Effector memory CD8-positive, alpha-beta T cell (primary cell): ENCODE results near the gene BRD7.

Experiments
- ATAC-seq: fragments of 150-1000 bp; cut with Tn5 transposase; replicated peaks from 2 replicates; pipeline ENCODE4 v1.10.0; 2021; ENCODE audit warnings: mild to moderate bottlenecking, moderate library complexity
- DNase-seq, 3 experiments: peaks; one replicate each; pipeline ENCODE4 v3.0.0; 2021
- H3K27ac Mint-ChIP-seq, 2 donors: one replicate each; pipeline ENCODE4 v1.8.0; 2022; ENCODE audit warnings: mild to moderate bottlenecking in 2 of 2, mixed read lengths in 2 of 2, moderate library complexity in 2 of 2
- H3K27me3 Mint-ChIP-seq, 2 donors: one replicate each; pipeline ENCODE4 v1.8.0; 2022; ENCODE audit warnings: mixed read lengths in 2 of 2
- H3K36me3 Mint-ChIP-seq: one replicate; pipeline ENCODE4 v1.8.0; 2022; ENCODE audit warnings: mild to moderate bottlenecking, moderate library complexity, mixed read lengths; ENCODE audit not compliant: insufficient read depth
- H3K4me1 Mint-ChIP-seq, 2 donors: one replicate each; pipeline ENCODE4 v1.8.0; 2022; ENCODE audit warnings: low read depth in 2 of 2, mixed read lengths in 2 of 2
- H3K4me3 Mint-ChIP-seq, 2 donors: one replicate each; pipeline ENCODE4 v1.8.0; 2022; ENCODE audit warnings: mild to moderate bottlenecking in 2 of 2, mixed read lengths in 2 of 2, moderate library complexity in 2 of 2
- H3K9me3 Mint-ChIP-seq, 2 donors: one replicate each; pipeline ENCODE4 v1.8.0; 2022; ENCODE audit warnings: mixed read lengths in 2 of 2

The BRD7 gene

DNA sequence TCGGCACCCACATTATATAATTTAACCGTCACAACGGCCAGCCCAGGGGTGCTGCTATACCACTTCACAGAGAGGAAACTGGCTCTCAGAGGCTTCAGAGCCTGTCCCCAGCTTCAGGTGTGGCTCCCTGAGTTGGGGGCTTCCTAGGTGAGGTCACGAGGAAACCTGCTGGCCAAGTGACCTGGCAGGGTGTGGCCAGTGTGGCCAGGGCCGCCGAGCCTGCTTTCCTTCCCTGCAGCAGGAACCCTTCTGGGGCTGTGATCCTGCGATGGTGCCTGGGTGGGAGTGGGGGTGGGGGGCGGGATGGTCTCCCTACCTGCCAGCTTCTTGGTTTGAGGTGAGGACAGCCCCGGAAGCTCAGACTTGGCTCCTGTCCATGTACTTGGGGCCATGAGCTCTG, 62.5 kb downstream of the BRD7 start:
- Mint-ChIP-seq H3K27ac (no peak overlapping the region), H3K4me3 (no peak overlapping the region), H3K9me3 (no peaks in the 10 kb centered on the region), H3K36me3 (peaks cover 47% of the 10 kb centered on the region), H3K4me1 (peaks cover 0 to 7% of the 10 kb centered on the region in 2 donors), H3K27me3 (no peaks in the 10 kb centered on the region)
- ATAC-seq (no peak), DNase-seq (no peak)

GRCh38 chr16:50305441-50306061, 63.2 kb downstream of the BRD7 start:
- Mint-ChIP-seq H3K27ac (peak overlapping the region in 1 of 2 donors; percentile 66), H3K4me3 (no peak overlapping the region), H3K4me1 (peaks cover 0 to 7% of the 10 kb centered on the region in 2 donors), H3K36me3 (peaks cover 49% of the 10 kb centered on the region), H3K9me3 (no peaks in the 10 kb centered on the region), H3K27me3 (no peaks in the 10 kb centered on the region)
- DNase-seq: no peak
- ATAC-seq: no peak

DNA sequence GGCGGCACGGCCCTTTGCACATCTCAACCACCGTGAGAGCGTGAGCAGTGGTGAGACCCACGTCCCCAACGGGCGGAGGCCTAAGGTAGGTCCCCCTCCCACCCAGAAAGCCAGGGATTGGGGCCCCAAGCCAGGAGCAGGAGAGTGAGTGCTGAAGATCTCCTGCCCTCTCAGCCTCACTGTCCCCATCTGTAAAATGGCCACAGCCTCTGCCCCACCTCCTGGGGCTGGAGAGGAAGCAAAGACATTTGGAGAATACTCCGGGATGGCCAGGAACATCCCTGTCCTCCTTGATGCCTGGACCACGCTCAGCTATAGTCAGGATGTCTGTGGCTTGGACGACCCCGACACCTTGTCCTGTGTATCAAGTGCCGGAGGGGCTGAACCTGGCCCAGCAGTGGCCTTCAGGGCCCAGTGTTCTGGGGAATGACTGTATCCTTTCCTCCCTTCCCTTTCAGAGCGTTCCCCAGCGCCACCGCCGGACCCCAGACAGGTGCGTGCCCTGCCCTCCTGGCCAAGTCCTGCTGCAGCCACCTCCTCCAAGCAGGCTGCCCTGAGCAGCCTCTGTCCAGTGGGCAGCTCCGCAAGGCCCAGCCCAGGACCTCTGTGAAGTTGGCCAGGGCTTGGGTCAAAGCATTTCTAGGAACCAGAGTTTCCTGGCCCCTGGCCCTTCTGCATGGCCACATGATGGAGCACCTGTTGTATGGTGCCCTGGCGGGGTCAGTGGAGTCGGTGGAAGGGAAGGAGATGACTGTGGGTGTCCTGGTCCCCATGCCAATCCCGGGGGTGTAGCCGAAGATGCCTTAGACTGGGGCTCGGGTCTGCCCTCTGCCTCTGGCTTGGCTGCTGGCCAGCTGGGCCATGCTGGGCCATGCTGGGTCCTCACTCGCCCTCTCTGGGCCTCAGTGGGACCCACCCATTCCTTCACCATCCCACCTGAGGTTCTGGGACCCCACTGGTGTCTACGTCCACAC, 64.0 kb downstream of the BRD7 start:
- Mint-ChIP-seq H3K27me3 (no peaks in the 10 kb centered on the region), H3K9me3 (no peaks in the 10 kb centered on the region), H3K27ac (peak overlapping the region; percentile 71 to 80), H3K4me3 (no peak overlapping the region), H3K4me1 (peaks cover 0 to under 1% of the 10 kb centered on the region in 2 donors), H3K36me3 (peaks cover 52% of the 10 kb centered on the region)
- ATAC-seq (no peak), DNase-seq (no peak)

- H3K4me3 Mint-ChIP-seq: no peak overlapping the region
- H3K4me1 Mint-ChIP-seq: no peaks in the 10 kb centered on the region
- no peaks in the 10 kb centered on the region for H3K27me3 Mint-ChIP-seq
- DNase-seq (no peak), ATAC-seq (no peak)
- peaks cover 55% of the 10 kb centered on the region for H3K36me3 Mint-ChIP-seq
- no peaks in the 10 kb centered on the region for H3K9me3 Mint-ChIP-seq
- peak overlapping the region in 1 of 2 donors; percentile 71 for H3K27ac Mint-ChIP-seq
These were observed 65.0 kb downstream of the BRD7 start for GRCh38 chr16:50303605-50304466.

DNA sequence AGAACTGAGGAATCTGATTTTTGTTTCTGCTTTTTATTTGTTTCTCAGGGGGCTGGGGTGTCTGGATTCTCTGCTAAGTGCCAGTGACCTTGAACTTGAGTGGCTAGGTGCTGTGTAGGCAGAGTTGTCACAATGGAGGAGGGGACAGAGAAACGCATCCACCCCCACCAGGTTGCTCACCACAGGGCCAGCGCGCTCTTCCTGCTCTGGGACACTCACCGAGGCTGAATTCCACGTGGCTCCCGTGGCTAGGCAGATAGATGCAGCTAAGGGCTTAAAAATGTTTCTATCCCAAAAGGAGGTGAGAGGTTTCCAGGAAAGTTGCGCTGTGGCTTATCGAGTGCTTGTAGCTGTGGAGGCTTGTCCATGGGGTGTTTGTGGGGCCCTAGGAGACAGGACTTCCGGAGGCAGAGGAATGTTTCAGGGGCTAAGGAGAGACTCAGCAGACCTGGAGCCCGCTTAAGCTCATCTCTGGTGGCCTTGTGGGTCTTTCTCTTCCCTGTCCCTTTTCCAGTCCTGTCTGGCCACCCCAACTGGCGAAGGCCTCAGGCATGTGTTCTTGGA, 65.7 kb downstream of the BRD7 start:
- Mint-ChIP-seq H3K27ac (peak overlapping the region; percentile 71 to 84), H3K36me3 (peaks cover 57% of the 10 kb centered on the region), H3K4me1 (no peaks in the 10 kb centered on the region)

GRCh38 chr16:50302472-50303005, 66.2 kb downstream of the BRD7 start:
- Mint-ChIP-seq H3K27me3 (no peaks in the 10 kb centered on the region), H3K9me3 (no peaks in the 10 kb centered on the region), H3K4me3 (no peak overlapping the region), H3K27ac (peak overlapping the region; percentile 71 to 84), H3K36me3 (peaks cover 56% of the 10 kb centered on the region), H3K4me1 (no peaks in the 10 kb centered on the region)
- ATAC-seq (no peak), DNase-seq (no peak)

More for the DNA sequence above, 65.7 kb downstream of the BRD7 start:
- DNase-seq: no peak
- Mint-ChIP-seq H3K9me3 (no peaks in the 10 kb centered on the region), H3K4me3 (no peak overlapping the region), H3K27me3 (no peaks in the 10 kb centered on the region)
- ATAC-seq: no peak

DNA sequence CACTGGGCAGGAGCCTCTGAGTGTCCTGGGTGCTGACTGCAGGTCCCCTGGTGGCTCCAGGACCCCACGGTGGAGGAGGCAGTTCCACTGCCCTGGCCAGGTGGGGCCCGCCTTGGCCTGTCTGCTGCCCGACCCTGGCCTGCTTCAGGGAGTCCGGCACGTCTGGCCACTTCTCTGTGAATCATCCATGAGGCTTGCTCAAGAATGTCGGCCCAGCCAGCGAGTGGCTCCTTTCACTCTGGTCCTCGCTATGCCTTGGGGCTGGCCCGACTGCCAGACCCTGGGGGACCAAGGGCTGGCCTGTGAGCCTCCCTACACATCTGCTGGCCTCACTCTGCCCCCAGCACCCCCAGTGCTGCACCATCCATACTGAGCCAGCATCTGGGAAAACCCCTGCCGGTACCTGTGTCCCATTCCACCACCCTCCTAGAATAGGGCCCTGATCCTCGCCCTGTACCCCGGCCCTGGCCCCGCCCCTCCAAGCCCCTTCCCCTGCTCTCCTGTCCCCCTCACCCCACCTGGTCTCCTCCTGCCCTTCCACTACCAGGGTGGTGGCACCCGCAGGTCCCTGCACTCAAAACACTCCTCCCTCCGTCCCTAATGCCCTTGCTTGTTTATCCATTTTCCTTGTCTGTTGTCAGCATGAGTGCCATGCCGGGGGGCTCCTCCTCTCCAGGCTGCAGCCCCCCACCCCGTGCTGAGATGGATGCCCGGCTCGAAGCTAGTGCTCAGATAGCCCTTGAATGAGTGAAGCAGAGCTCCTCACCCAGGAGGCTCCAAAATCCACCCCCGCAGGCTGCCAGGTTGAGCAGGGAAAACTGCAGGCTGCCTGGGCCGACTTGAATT, 66.9 kb downstream of the BRD7 start:
- no peaks in the 10 kb centered on the region for H3K27me3 Mint-ChIP-seq
- H3K9me3 Mint-ChIP-seq: no peaks in the 10 kb centered on the region
- H3K4me1 Mint-ChIP-seq: no peaks in the 10 kb centered on the region
- no peak overlapping the region for H3K4me3 Mint-ChIP-seq
- peak overlapping the region in 1 of 2 donors; percentile 71 for H3K27ac Mint-ChIP-seq
- H3K36me3 Mint-ChIP-seq: peaks cover 56% of the 10 kb centered on the region
- ATAC-seq (no peak), DNase-seq (no peak)

DNA sequence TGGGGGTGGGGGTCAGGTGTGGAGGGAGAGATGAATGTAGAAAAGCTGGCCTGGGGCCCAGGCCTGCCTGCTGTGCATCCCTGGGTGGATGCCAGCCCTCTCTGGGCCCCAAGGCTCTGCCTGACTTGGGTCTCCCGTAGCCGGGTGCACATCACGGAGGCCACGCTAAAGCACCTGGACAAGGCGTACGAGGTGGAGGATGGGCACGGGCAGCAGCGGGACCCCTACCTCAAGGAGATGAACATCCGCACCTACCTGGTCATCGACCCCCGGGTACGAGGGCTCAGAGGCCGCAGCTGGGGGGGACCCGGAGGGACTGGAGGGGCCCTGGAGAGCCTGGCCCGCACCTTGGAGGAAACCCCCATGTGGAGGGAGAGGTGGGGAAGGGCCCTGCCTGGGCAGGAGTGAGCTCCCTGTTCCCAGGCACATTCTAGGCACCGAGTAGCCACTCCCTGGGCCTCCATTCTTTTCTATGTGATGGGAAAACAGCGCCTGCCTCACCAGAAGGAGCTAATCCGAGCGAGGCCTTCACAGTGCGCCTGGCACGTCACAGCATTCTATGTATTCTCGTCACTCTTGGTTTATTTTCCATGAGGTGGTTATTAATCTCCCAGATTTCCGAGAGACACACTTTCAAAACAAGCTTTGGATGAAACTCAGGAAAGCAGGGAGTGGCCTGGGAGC, 67.7 kb downstream of the BRD7 start:
- Mint-ChIP-seq H3K9me3 (no peaks in the 10 kb centered on the region), H3K27ac (peak overlapping the region in 1 of 2 donors; percentile 71), H3K36me3 (peaks cover 56% of the 10 kb centered on the region), H3K4me3 (no peak overlapping the region), H3K27me3 (no peaks in the 10 kb centered on the region), H3K4me1 (no peaks in the 10 kb centered on the region)
- no peak for DNase-seq
- no peak for ATAC-seq

DNA sequence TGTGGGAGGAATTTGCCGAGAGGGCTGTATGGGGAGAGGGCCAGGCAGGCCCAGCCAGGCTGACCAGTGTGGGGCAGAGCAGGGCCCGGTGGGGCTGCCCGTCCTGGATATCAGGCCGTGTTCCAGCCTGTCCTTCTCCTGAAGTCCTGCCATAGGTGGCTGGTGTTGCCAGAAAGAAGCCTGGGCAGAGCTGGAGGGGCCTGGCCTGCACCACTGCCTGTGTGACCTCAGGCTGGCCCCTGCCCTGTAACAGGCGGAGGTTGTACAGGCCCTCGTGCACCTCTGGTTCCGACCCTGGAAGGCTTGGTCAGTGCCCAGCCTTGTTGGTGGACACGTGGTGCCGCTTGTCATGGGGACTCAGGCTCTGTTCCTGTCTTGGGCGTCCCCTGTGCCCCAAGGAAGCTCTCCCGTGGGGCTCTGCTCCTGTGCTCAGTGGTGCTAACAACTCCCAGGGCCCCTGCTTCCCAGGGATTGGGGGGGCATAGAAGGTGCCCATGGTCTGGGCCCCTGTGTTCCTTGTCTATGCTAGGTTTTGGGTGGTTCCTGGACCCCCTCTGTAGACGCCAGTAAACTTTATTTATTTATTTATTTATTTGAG, 69.2 kb downstream of the BRD7 start:
- Mint-ChIP-seq H3K9me3 (no peaks in the 10 kb centered on the region), H3K4me1 (peaks cover 0 to 6% of the 10 kb centered on the region in 2 donors), H3K27me3 (no peaks in the 10 kb centered on the region), H3K4me3 (no peak overlapping the region), H3K27ac (peak overlapping the region in 1 of 2 donors; percentile 65), H3K36me3 (peaks cover 69% of the 10 kb centered on the region)
- DNase-seq: no peak
- no peak for ATAC-seq

- ATAC-seq: no peak
- peak overlapping the region; percentile 72 to 80 for H3K27ac Mint-ChIP-seq
- H3K27me3 Mint-ChIP-seq: no peaks in the 10 kb centered on the region
- H3K4me3 Mint-ChIP-seq: no peak overlapping the region
- peaks cover 75% of the 10 kb centered on the region for H3K36me3 Mint-ChIP-seq
- peaks cover 4 to 7% of the 10 kb centered on the region in 2 donors for H3K4me1 Mint-ChIP-seq
- DNase-seq: no peak
- no peaks in the 10 kb centered on the region for H3K9me3 Mint-ChIP-seq
These were observed 69.9 kb downstream of the BRD7 start for GRCh38 chr16:50298591-50299507.

DNA sequence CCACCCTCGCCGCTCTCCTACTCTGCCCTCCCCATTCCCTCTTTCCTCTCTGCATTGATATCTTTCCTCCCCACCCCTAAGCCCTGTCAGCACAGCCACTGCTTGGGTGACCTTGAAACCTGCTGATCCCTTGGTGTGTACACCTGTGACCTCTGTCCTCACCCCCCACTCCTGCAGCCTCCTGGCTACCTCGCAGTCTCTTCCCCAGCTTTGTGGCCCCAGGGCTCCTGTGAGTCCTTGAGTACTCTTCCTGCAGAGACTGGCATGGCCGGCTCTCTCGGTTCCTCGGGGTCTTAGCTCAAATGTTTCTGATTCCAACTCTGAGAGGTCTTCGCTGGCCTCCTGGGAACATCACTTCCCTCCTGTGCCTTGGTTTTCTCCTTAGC, 70.7 kb downstream of the BRD7 start:
- H3K4me3 Mint-ChIP-seq: no peak overlapping the region
- DNase-seq: no peak
- no peak for ATAC-seq
- H3K27me3 Mint-ChIP-seq: no peaks in the 10 kb centered on the region
- H3K9me3 Mint-ChIP-seq: no peaks in the 10 kb centered on the region
- H3K36me3 Mint-ChIP-seq: peaks cover 76% of the 10 kb centered on the region
- peak overlapping the region; percentile 72 to 80 for H3K27ac Mint-ChIP-seq
- H3K4me1 Mint-ChIP-seq: peaks cover 5 to 7% of the 10 kb centered on the region in 2 donors
